Measurements from ENCODE around the gene HDAC4.

- TF ChIP-seq PKNOX1 (IDR thresholded peaks at IDR 0.05) (no peak), BHLHE40 (IDR thresholded peaks at IDR 0.05; ENCODE audit: borderline replicate concordance) (no peak), HDGF (IDR thresholded peaks at IDR 0.05; ENCODE audit: borderline replicate concordance) (no peak)
Observed at GRCh38 chr2:239158641-239159475, 242.0 kb downstream of the HDAC4 start.

Measured in HEK293T (cell line).